AG04449 (cell line): ENCODE results near the gene NAA38.
"Not testable (repeated sequence)": the region's sequence is repeated elsewhere in the genome, so short reads cannot be mapped to it uniquely, and the experiment has no call there.

Experiments
- CTCF ChIA-PET: fragments of 350-600 bp; formaldehyde crosslinking; extraction: SDS; loops from one replicate; lab custom pipeline; 2021; ENCODE audit warnings: antibody characterized with exemption; lab: Yijun Ruan, JAX
- POLR2A ChIA-PET: fragments of 400-600, 350-600 bp; formaldehyde crosslinking; extraction: SDS; loops from one replicate; lab custom pipeline; 2020; ENCODE audit warnings: antibody characterized with exemption, inconsistent platforms; lab: Yijun Ruan, JAX
- DNase-seq: peaks from one replicate; pipeline ENCODE4 v3.0.0-alpha.2; 2010; ENCODE audit warnings: low read depth, low spot score
- H3K4me3 ChIP-seq: 2 replicates; pipeline ENCODE4 v1.5.1; 2011; ENCODE audit warnings: low read depth, mild to moderate bottlenecking, control low read depth, low read length
- CTCF ChIP-seq: IDR thresholded peaks from one replicate; pipeline ENCODE4 v1.5.1; 2011; ENCODE audit warnings: mild to moderate bottlenecking, moderate library complexity, low read length, control low read depth, inconsistent platforms; ENCODE audit not compliant: insufficient read depth; ENCODE audit errors: missing control alignments

NAA38 gene

GRCh38 chr17:7818746-7819645 is 38.4 kb downstream of the NAA38 start:
- POLR2A ChIA-PET = no interaction called here
- no peak overlapping the region for H3K4me3 ChIP-seq
- CTCF ChIA-PET = interaction anchor here (0.8 to 5.7 kb wide), 17 partner anchors 7 to 242 kb away, joined by 3 to 47 read pairs (median 3); partner anchors contain the start of genes KDM6B, NAA38 and TMEM88
- no peak for DNase-seq
- TF ChIP-seq CTCF = no peak

- DNase-seq = no peak
- POLR2A ChIA-PET = no interaction called here
- CTCF ChIA-PET = interaction anchor here (0.9 to 4.2 kb wide), 6 partner anchors 19 to 95 kb away, joined by 3 to 17 read pairs (median 3); partner anchors contain the start of genes NAA38 and TMEM88
- no peak overlapping the region for H3K4me3 ChIP-seq
- TF ChIP-seq CTCF = no peak
Observed at GRCh38 chr17:7818026-7818425, 39.3 kb downstream of the NAA38 start.

GRCh38 chr17:7817643-7817964 is 39.8 kb downstream of the NAA38 start:
- H3K4me3 ChIP-seq = no peak overlapping the region
- TF ChIP-seq CTCF = no peak
- ChIA-PET POLR2A (no interaction called here), CTCF (interaction anchor here (1.2 to 2.1 kb wide), 2 partner anchors 16 to 75 kb away, joined by 3 to 13 read pairs; no protein-coding TSS in a partner anchor)
- DNase-seq = no peak

- no peak overlapping the region for H3K4me3 ChIP-seq
- TF ChIP-seq CTCF = no peak
- POLR2A ChIA-PET = no interaction called here
- CTCF ChIA-PET = interaction anchor here (1.1 to 2.5 kb wide), 7 partner anchors 9 to 174 kb away, joined by 3 to 22 read pairs (median 5); no protein-coding TSS in a partner anchor
- no peak for DNase-seq
Observed at GRCh38 chr17:7816926-7817642, 40.3 kb downstream of the NAA38 start.

- ChIA-PET CTCF (interaction anchor here (2.1 to 5.0 kb wide), 4 partner anchors 7 to 34 kb away, joined by 5 to 47 read pairs (median 14); no protein-coding TSS in a partner anchor), POLR2A (no interaction called here)
- no peak for TF ChIP-seq CTCF
- DNase-seq = no peak
- H3K4me3 ChIP-seq = no peak overlapping the region
Observed at GRCh38 chr17:7814969-7815368, 42.4 kb downstream of the NAA38 start.

- H3K4me3 ChIP-seq = no peak overlapping the region
- ChIA-PET POLR2A (no interaction called here), CTCF (interaction anchor here (1.0 to 5.0 kb wide), 8 partner anchors 10 to 246 kb away, joined by 3 to 47 read pairs (median 4); no protein-coding TSS in a partner anchor)
- TF ChIP-seq CTCF = no peak
- no peak for DNase-seq
Observed at GRCh38 chr17:7811251-7811650, 46.1 kb downstream of the NAA38 start.

GRCh38 chr17:7809791-7810343 is 47.5 kb downstream of the NAA38 start:
- DNase-seq, H3K4me3 ChIP-seq, POLR2A ChIA-PET: not testable (repeated sequence)
- CTCF ChIA-PET = interaction anchor here (1.3 to 5.0 kb wide), 2 partner anchors 12 to 180 kb away, joined by 4 to 47 read pairs; no protein-coding TSS in a partner anchor
